H9 (cell line): Measurements from ENCODE around the gene KIF13A. TPM values are rescaled to one million over a fixed set of nuclear protein-coding genes. Genes with fewer than 3 reads are reported as not detected.

Experiments used
- DNase-seq: peaks from one replicate; pipeline ENCODE4 v3.0.0-alpha.2; 2017
- H2AFZ ChIP-seq: one replicate; pipeline ENCODE4 v1.6.1; 2013; ENCODE audit warnings: mild to moderate bottlenecking, low read length, control low read depth, moderate library complexity
- H2AK5ac ChIP-seq: 2 replicates; pipeline ENCODE4 v1.6.1; 2013; ENCODE audit warnings: low read length, control low read depth, mixed read lengths; ENCODE audit not compliant: insufficient read length
- H2BK120ac ChIP-seq: one replicate; pipeline ENCODE4 v1.6.1; 2013; ENCODE audit warnings: low read depth, mild to moderate bottlenecking, low read length, control low read depth, inconsistent platforms; ENCODE audit not compliant: poor library complexity, severe bottlenecking
- H2BK12ac ChIP-seq: 2 replicates; pipeline ENCODE4 v1.6.1; 2013; ENCODE audit warnings: low read length, control low read depth, mixed read lengths, low read depth; ENCODE audit not compliant: insufficient read length
- H2BK15ac ChIP-seq: 2 replicates; pipeline ENCODE4 v1.6.1; 2013; ENCODE audit warnings: low read depth, low read length, control low read depth
- H2BK20ac ChIP-seq: one replicate; pipeline ENCODE4 v1.6.1; 2013; ENCODE audit warnings: low read depth, mild to moderate bottlenecking, low read length, control low read depth, inconsistent platforms; ENCODE audit not compliant: poor library complexity, severe bottlenecking
- H2BK5ac ChIP-seq: 2 replicates; pipeline ENCODE4 v1.6.1; 2013; ENCODE audit warnings: low read length, control low read depth, mixed read lengths; ENCODE audit not compliant: insufficient read length
- H3K14ac ChIP-seq: 2 replicates; pipeline ENCODE4 v1.6.1; 2013; ENCODE audit warnings: low read length, control low read depth; ENCODE audit not compliant: insufficient read depth
- H3K18ac ChIP-seq: 2 replicates; pipeline ENCODE4 v1.6.1; 2013; ENCODE audit warnings: low read depth, mild to moderate bottlenecking, mixed read lengths, low read length, control low read depth; ENCODE audit not compliant: insufficient read length
- H3K23ac ChIP-seq: 2 replicates; pipeline ENCODE4 v1.6.1; 2013; ENCODE audit warnings: low read length, control low read depth, mixed read lengths, low read depth; ENCODE audit not compliant: insufficient read length
- H3K23me2 ChIP-seq: 2 replicates; pipeline ENCODE4 v1.6.1; 2013; ENCODE audit warnings: low read depth, mild to moderate bottlenecking, mixed read lengths, low read length, control low read depth; ENCODE audit not compliant: insufficient read length, poor library complexity, severe bottlenecking
- H3K27ac ChIP-seq: 2 replicates; pipeline ENCODE4 v1.5.1; 2013; ENCODE audit warnings: low read length, control low read depth, mixed read lengths, low read depth; ENCODE audit not compliant: insufficient read length
- H3K27me3 ChIP-seq: 2 replicates; pipeline ENCODE4 v1.6.1; 2013; ENCODE audit warnings: low read length, control low read depth, inconsistent platforms; ENCODE audit not compliant: insufficient read depth
- H3K4ac ChIP-seq: 2 replicates; pipeline ENCODE4 v1.6.1; 2013; ENCODE audit warnings: low read depth, mild to moderate bottlenecking, control low read depth, inconsistent platforms, low read length, moderate library complexity
- H3K4me1 ChIP-seq: 2 replicates; pipeline ENCODE4 v1.6.1; 2013; ENCODE audit warnings: low read length, control low read depth, inconsistent platforms; ENCODE audit not compliant: insufficient read depth
- H3K4me2 ChIP-seq: 2 replicates; pipeline ENCODE4 v1.6.1; 2013; ENCODE audit warnings: low read length, control low read depth, mixed read lengths; ENCODE audit not compliant: insufficient read length, insufficient read depth
- H3K56ac ChIP-seq: 2 replicates; pipeline ENCODE4 v1.6.1; 2013; ENCODE audit warnings: low read depth, mild to moderate bottlenecking, mixed read lengths, low read length, control low read depth; ENCODE audit not compliant: insufficient read length
- H3K79me1 ChIP-seq: 2 replicates; pipeline ENCODE4 v1.6.1; 2013; ENCODE audit warnings: low read depth, mild to moderate bottlenecking, moderate library complexity, low read length, control low read depth, inconsistent platforms; ENCODE audit not compliant: insufficient read depth, poor library complexity, severe bottlenecking
- H3K79me2 ChIP-seq: 2 replicates; pipeline ENCODE4 v1.6.1; 2013; ENCODE audit warnings: low read length, control low read depth, inconsistent platforms; ENCODE audit not compliant: insufficient read depth
- H3K9ac ChIP-seq: 2 replicates; pipeline ENCODE4 v1.6.1; 2013; ENCODE audit warnings: low read length, control low read depth, mixed read lengths; ENCODE audit not compliant: insufficient read length; ENCODE audit errors: extremely low read depth
- H3K9me3 ChIP-seq: one replicate; pipeline ENCODE4 v1.6.1; 2013; ENCODE audit warnings: low read depth, low read length, inconsistent platforms; ENCODE audit not compliant: control insufficient read depth
- H3T11ph ChIP-seq: one replicate; pipeline ENCODE4 v1.6.1; 2013; ENCODE audit warnings: mild to moderate bottlenecking, low read length, control low read depth, inconsistent platforms
- H4K20me1 ChIP-seq: one replicate; pipeline ENCODE4 v1.6.1; 2013; ENCODE audit not compliant: control insufficient read depth, insufficient read length, insufficient read depth
- H4K5ac ChIP-seq: 2 replicates; pipeline ENCODE4 v1.6.1; 2013; ENCODE audit warnings: low read depth, mild to moderate bottlenecking, mixed read lengths, low read length, control low read depth; ENCODE audit not compliant: insufficient read length
- H4K8ac ChIP-seq: replicated peaks from 2 replicates; pipeline ENCODE4 v1.6.1; 2013; ENCODE audit warnings: low read length, control low read depth, mixed read lengths, low read depth; ENCODE audit not compliant: insufficient read length
- H4K91ac ChIP-seq: 2 replicates; pipeline ENCODE4 v1.6.1; 2013; ENCODE audit warnings: low read depth, mild to moderate bottlenecking, moderate library complexity, mixed read lengths, low read length, control low read depth; ENCODE audit not compliant: insufficient read length
- H3K27ac Mint-ChIP-seq, 3 experiments: 2 replicates in 2 of 3; 3 replicates in 1 of 3; pipeline ENCODE4 v1.8.0; 2020 to 2021; ENCODE audit warnings: mixed read lengths in 3 of 3, mild to moderate bottlenecking in 1 of 3, moderate library complexity in 1 of 3
- H3K27me3 Mint-ChIP-seq: 2 replicates; pipeline ENCODE4 v1.8.0; 2021; ENCODE audit warnings: low read depth, mild to moderate bottlenecking, moderate library complexity, mixed read lengths
- H3K36me3 Mint-ChIP-seq, 3 experiments: 2 replicates in 2 of 3; 3 replicates in 1 of 3; pipeline ENCODE4 v1.8.0; 2020 to 2021; ENCODE audit warnings: low read depth in 3 of 3, mixed read lengths in 3 of 3; ENCODE audit not compliant: insufficient read depth in 1 of 3
- H3K4me1 Mint-ChIP-seq, 2 experiments: 2 replicates each; pipeline ENCODE4 v1.8.0; 2020; ENCODE audit warnings: mixed read lengths in 2 of 2
- H3K4me3 Mint-ChIP-seq, 2 experiments: 2 replicates in 1 of 2; 3 replicates in 1 of 2; pipeline ENCODE4 v1.8.0; 2020 to 2021; ENCODE audit warnings: mild to moderate bottlenecking in 2 of 2, mixed read lengths in 2 of 2, moderate library complexity in 1 of 2
- H3K9me3 Mint-ChIP-seq, 2 experiments: 2 replicates in 1 of 2; 3 replicates in 1 of 2; pipeline ENCODE4 v1.8.0; 2020; ENCODE audit warnings: mild to moderate bottlenecking in 2 of 2, mixed read lengths in 2 of 2, moderate library complexity in 1 of 2
- CTCF ChIP-seq: fragments of 200-600 bp; sonication (generic); conservative IDR thresholded peaks from 3 replicates; pipeline ENCODE4 v1.8.0; 2021; ENCODE audit warnings: antibody characterized with exemption, mild to moderate bottlenecking
- WGBS: extraction: QIAGEN DNeasy Blood & Tissue Kit; methylation state at CpG from one replicate; pipeline ENCODE4 v1.1.7; 2013; ENCODE audit warnings: missing lambda C conversion rate, low lambda C conversion rate, mixed read lengths; ENCODE audit not compliant: insufficient read length; ENCODE audit errors: extremely low coverage; 5-methylcytosine and 5-hydroxymethylcytosine counted together
- total RNA-seq: library from RNA; stranded (reverse); gene quantifications from 2 replicates; pipeline ENCODE4 v1.2.1, GENCODE V29; 2021

The KIF13A gene
- total RNA-seq, 1 experiment from 2014 or later: 38.2 TPM

- Histone ChIP-seq H4K20me1 (no peaks in the 10 kb centered on the region), H3K79me1 (no peaks in the 10 kb centered on the region), H3K56ac (no peak overlapping the region), H3K27me3 (no peaks in the 10 kb centered on the region), H3K4me2 (no peak overlapping the region), H2BK12ac (no peak overlapping the region), H3K79me2 (no peaks in the 10 kb centered on the region), H3K4me1 (no peaks in the 10 kb centered on the region), H3K23ac (no peak overlapping the region), H2BK5ac (no peak overlapping the region), H3K4ac (no peak overlapping the region), H3K9me3 (no peaks in the 10 kb centered on the region), H3K18ac (no peak overlapping the region), H3K27ac (no peak overlapping the region), H2BK20ac (no peak overlapping the region), H3K14ac (no peak overlapping the region), H3T11ph (no peak overlapping the region), H4K5ac (no peak overlapping the region), H4K8ac (no peak overlapping the region), H2AFZ (no peak overlapping the region), H2BK120ac (no peak overlapping the region), H3K9ac (no peak overlapping the region), H4K91ac (no peak overlapping the region), H3K23me2 (no peaks in the 10 kb centered on the region), H2AK5ac (no peak overlapping the region), H2BK15ac (no peak overlapping the region)
- peak overlapping the region in 2 of 3 experiments; percentile 7 to 39; a peak in 1 of 7 replicates for H3K27ac Mint-ChIP-seq
- H3K36me3 Mint-ChIP-seq: no peaks in the 10 kb centered on the region
- no CpG with 5 or more reads among the region's 12 CpGs for WGBS
- no peaks in the 10 kb centered on the region for H3K9me3 Mint-ChIP-seq
- no peak for TF ChIP-seq CTCF
- no peaks in the 10 kb centered on the region for H3K27me3 Mint-ChIP-seq
- H3K4me3 Mint-ChIP-seq: no peak overlapping the region
- DNase-seq: no peak
- peaks cover 0 to 4% of the 10 kb centered on the region in 2 experiments; a peak in 1 of 4 replicates for H3K4me1 Mint-ChIP-seq
Measured at GRCh38 chr6:17863901-17864754, 123.3 kb downstream of the KIF13A start.
